ENCODE results near the gene GABRG3. TPM values are rescaled to one million over a fixed set of nuclear protein-coding genes. Genes with fewer than 3 reads are reported as not detected.

Gene GABRG3
- total RNA-seq, 1 donor from 2014 or later = 2.6 TPM

- H3K27me3 Mint-ChIP-seq = peaks cover 2% of the 10 kb centered on the region
- H3K27ac Mint-ChIP-seq = no peak overlapping the region
- H3K36me3 Mint-ChIP-seq = no peaks in the 10 kb centered on the region
- no peak overlapping the region for H3K4me3 Mint-ChIP-seq
- peaks cover 13% of the 10 kb centered on the region for H3K4me1 Mint-ChIP-seq (ENCODE audit: unreplicated experiment)
- H3K9me3 Mint-ChIP-seq = no peaks in the 10 kb centered on the region
- TF ChIP-seq CTCF (conservative IDR thresholded peaks at IDR 0.05) = no peak
- DNase-seq (ENCODE audit: extremely low spot score, unreplicated experiment) = no peak
Observed at GRCh38 chr15:27573805-27574485, 603.0 kb downstream of the GABRG3 start.

- H3K4me3 Mint-ChIP-seq = no peak overlapping the region
- peaks cover 13% of the 10 kb centered on the region for H3K4me1 Mint-ChIP-seq (ENCODE audit: unreplicated experiment)
- H3K27me3 Mint-ChIP-seq = peaks cover 2% of the 10 kb centered on the region
- no peak for TF ChIP-seq CTCF (conservative IDR thresholded peaks at IDR 0.05)
- no peak for DNase-seq (ENCODE audit: extremely low spot score, unreplicated experiment)
- no peaks in the 10 kb centered on the region for H3K36me3 Mint-ChIP-seq
- H3K9me3 Mint-ChIP-seq = no peaks in the 10 kb centered on the region
- H3K27ac Mint-ChIP-seq = no peak overlapping the region
Observed at GRCh38 chr15:27574541-27575054, 603.6 kb downstream of the GABRG3 start.

GRCh38 chr15:27575521-27575920 lies 604.5 kb downstream of the GABRG3 start:
- Mint-ChIP-seq H3K27me3 (peaks cover 2% of the 10 kb centered on the region), H3K4me3 (no peak overlapping the region), H3K4me1 (ENCODE audit: unreplicated experiment) (peaks cover 13% of the 10 kb centered on the region), H3K27ac (no peak overlapping the region), H3K36me3 (no peaks in the 10 kb centered on the region), H3K9me3 (no peaks in the 10 kb centered on the region)
- TF ChIP-seq CTCF (conservative IDR thresholded peaks at IDR 0.05) = no peak
- no peak for DNase-seq (ENCODE audit: extremely low spot score, unreplicated experiment)

- no peak for DNase-seq (ENCODE audit: extremely low spot score, unreplicated experiment)
- no peak overlapping the region for H3K4me3 Mint-ChIP-seq
- H3K36me3 Mint-ChIP-seq = no peaks in the 10 kb centered on the region
- peaks cover 2% of the 10 kb centered on the region for H3K27me3 Mint-ChIP-seq
- peaks cover 13% of the 10 kb centered on the region for H3K4me1 Mint-ChIP-seq (ENCODE audit: unreplicated experiment)
- no peak for TF ChIP-seq CTCF (conservative IDR thresholded peaks at IDR 0.05)
- no peak overlapping the region for H3K27ac Mint-ChIP-seq
- H3K9me3 Mint-ChIP-seq = no peaks in the 10 kb centered on the region
Observed at GRCh38 chr15:27576576-27576975, 605.6 kb downstream of the GABRG3 start.

DNA sequence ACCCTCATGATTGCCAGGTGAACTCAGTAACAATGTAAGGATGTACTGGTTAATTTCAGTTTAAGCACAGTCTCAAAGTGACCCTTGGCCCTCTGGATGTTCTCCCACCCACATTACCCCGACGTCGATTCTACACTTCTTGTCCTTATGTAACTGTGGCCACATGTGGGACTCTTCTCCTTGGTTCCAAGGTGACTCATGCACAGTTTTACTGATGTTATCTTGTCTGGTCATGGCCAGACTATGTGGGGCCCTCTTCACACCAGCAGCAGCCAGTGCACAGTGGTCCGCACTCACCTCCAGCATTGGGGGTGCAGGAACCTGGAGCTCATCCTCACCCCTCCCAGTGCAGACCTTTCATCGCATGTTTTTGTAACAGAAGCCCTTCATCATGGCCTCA lies 608.8 kb downstream of the GABRG3 start:
- no peak overlapping the region for H3K4me3 Mint-ChIP-seq
- no peak overlapping the region for H3K27ac Mint-ChIP-seq
- no peak for TF ChIP-seq CTCF (conservative IDR thresholded peaks at IDR 0.05)

More for the DNA sequence above, 608.8 kb downstream of the GABRG3 start:
- Mint-ChIP-seq H3K27me3 (peaks cover 3% of the 10 kb centered on the region), H3K4me1 (ENCODE audit: unreplicated experiment) (peaks cover 6% of the 10 kb centered on the region), H3K36me3 (no peaks in the 10 kb centered on the region), H3K9me3 (no peaks in the 10 kb centered on the region)
- no peak for DNase-seq (ENCODE audit: extremely low spot score, unreplicated experiment)

Measured in type B pancreatic cell (in vitro differentiated cells).